SKM-1 treated with dmso at 0.1 percent for 144 hours (cell line): Measurements from ENCODE around the gene IFT43.

ENCODE experiments used
- DNase-seq: peaks from one replicate; lab custom pipeline; 2025; ENCODE audit not compliant: unreplicated experiment; lab: John Stamatoyannopoulos, UW

IFT43 gene

DNA sequence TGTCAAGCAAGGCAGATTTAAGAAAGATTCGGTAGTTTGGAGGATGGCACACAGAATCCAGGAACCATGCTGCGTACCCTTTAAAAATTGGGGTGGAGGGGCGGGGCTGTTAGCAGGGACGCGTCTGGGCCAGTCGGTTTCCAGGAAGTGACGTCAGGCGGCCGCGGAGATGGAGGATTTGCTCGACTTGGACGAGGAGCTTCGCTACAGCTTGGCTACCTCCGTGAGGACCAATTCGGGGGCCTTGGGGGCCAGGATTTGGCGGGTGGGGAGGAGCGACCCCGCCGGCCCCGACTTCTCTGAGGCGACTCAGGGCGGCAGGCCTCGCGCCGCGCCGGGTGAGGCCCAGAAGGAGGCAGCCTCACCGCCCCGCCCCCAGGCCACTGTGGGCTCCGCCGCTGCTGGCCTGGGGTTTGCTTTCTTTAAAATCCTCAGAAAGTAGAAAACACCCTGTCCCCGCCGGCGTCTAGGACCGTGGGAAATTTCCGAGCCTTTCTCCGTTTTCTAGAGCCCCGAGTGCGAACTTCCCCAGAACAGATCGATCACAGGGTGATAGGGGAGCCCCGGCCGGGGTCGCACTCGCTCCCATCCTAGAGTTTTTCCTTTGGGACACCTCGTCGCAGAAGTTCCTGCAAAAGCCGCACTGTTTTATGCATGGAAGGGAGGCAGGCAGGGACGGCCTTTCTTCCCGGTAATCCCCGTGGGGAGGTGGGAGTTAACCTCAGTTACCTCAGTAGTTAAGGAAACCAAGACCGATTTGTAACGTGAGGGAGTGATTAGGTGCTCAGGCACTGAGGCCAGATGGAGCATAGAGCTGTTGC is at the start of gene IFT43:
IFT43 (plus strand) TSS at position 146 of the 821 bp plus-strand sequence; CDS start at position 170, 24 bp downstream.
- peak; percentile 44 for DNase-seq

- no peak for DNase-seq
Observed at GRCh38 chr14:75939200-75939599, 46.4 kb upstream of the IFT43 start.

DNA sequence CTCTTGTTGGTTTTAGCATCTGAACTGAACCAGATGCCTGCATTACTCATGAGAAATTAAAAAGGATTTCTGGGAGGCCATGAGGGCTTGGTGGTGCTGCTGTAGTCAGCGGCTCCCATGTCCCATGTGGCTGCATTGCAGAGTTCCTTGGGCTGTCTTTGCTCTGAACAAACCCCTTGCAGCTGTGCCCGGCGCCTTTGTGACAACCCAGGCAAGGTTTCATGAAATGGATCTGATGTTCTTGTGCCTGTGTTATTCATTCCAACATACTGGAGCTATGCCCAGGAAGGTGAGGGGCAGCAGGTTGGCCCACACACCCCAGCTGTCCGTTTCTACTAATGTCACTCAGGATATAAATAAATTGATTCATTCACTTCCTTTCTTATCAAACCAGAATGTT is 44.5 kb upstream of the IFT43 start:
- DNase-seq, result no peak

GRCh38 chr14:75944607-75945241 is 40.8 kb upstream of the IFT43 start:
- no peak for DNase-seq

DNA sequence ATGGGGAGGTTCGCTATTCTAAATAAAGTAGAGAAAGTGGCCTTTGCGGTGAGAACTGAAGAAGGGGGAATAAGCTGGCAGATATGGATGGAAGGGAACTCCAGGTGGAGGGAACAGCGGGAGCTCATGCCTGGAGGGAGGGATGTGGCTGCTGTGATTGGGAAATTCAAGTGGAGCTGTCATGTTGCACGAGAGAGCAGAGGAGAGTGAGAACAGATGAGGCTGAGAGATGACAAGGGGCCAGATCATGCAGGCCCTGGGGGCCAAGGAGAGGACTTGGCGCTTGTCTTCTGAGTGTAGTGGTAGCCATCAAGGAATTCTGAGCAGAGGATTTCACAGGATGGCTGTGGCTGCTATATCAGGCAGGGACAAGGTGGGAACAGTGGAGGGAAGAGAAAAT is 38.8 kb upstream of the IFT43 start:
- no peak for DNase-seq

DNA sequence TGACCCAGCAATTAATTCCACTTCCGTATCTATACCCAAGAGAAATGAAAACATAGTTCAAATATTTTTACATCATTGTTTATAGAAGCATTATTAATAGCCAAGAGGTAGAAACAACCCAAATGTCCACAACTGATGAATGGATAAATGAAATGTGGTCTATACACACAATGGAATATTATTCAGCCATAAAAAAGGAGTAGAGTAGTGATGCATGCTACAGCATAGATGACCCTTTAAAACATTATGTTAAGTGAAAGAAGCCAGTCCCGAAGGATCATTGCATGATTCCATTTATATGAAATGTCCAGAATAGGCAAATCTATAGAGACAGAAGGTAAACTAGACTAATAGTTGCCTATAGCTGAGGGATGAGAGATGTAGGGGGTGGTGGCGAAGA is 33.1 kb upstream of the IFT43 start:
- no peak for DNase-seq

- no peak for DNase-seq
Observed at GRCh38 chr14:75959031-75959430, 26.5 kb upstream of the IFT43 start.

- DNase-seq, result no peak
Observed at GRCh38 chr14:75960231-75960630, 25.3 kb upstream of the IFT43 start.

DNA sequence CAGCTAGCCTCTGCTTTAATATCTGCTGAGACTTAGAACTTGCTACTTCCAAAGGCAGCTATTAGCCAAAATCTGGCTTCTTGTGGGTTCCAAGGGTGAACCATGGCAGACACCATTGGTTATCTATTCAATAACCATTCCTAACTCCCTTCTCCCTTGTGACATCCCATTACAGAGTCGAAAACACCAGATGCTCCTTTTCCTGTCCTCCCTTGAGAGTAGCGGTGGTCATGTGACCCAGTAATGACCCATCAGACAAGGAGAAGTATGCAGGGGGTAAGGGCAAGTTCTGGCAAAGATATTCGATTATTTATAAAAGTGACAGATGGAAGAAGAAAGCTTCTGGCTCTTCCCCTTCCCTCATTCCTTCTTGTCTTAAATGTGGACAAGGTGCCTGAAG is 23.9 kb upstream of the IFT43 start:
- no peak for DNase-seq

DNA sequence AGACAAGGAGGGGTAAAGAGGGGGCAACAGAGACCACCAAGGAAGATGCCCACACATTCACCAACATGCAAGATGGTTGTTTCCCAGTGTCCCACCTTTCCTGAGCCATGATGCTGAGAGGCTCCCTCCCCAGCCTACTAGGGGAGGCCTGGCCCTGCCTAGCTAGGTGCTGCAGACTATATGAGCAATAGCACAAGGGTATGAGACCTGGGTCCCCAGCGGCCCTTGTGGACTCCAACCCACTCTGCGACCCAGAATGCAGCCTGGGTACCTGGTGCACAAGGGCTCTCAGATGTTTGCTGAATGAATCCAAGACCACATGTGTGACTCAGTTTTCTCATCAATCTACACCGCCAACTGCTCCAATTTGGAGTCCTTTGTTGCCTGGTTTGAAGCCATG is 17.7 kb upstream of the IFT43 start:
- no peak for DNase-seq

GRCh38 chr14:75968456-75968855 is 17.1 kb upstream of the IFT43 start:
- no peak for DNase-seq

DNA sequence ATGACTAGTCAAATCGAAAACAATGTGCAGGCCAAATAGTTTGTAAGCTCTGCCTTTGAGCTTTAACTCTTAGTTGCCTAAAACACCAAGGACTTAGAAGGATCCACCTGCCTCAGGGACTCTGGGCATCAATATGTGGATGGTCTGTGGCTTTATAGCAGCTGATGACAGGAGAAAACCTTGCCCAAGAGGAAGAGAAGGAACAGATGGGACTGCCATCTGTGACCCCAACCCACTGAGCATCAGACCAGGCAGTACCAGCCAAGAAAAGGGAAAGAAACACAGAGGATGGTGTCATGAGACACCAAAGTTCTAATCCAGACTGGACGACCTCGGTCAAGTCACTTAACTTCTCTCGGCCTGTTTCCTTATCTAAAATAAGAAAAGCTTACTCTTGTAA is 16.4 kb upstream of the IFT43 start:
- no peak for DNase-seq

GRCh38 chr14:75969891-75970290 is 15.7 kb upstream of the IFT43 start:
- no peak for DNase-seq

DNA sequence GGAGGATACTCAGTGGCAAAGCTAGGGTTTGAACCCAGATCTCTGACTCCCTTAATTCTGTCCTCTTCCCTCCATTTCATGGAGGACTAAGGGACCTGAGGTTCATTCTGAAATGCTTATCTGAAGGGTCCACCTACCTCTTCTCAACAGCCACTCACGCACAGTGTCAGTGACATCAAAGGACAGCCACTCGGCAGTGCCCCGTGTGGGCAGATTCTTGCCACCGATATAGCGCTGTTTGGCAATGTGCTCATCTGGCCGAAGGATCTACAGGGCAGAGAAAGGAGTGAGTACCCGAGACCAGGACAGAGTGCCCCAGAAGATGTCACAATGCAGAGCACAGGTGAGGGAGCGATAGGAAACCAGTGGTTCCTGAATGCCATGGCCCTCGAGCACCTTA is 14.6 kb upstream of the IFT43 start:
- no peak for DNase-seq

DNA sequence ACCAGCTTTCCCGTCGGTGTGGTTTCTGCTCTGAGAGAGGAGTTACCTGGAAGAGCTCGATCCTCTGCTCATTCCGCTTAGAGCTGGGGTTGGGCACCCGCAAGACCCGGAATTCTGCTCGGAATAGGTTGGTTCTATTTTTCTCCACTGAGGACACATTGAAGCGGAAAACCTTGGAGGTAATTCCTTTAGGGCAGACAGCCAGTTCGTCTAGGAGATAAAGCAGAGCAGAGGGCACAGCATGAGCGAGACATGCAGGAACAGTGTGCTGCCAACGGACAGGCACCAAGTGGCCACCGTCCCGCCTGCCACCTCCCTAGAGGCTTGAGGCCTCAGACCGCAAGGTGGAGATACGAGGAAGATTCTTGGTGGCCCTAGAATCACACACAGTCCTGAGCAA is 14.1 kb upstream of the IFT43 start:
- no peak for DNase-seq

GRCh38 chr14:75972801-75973421 is 12.7 kb upstream of the IFT43 start:
- no peak for DNase-seq

GRCh38 chr14:75976826-75977581 is 8.6 kb upstream of the IFT43 start:
- DNase-seq, result no peak

DNA sequence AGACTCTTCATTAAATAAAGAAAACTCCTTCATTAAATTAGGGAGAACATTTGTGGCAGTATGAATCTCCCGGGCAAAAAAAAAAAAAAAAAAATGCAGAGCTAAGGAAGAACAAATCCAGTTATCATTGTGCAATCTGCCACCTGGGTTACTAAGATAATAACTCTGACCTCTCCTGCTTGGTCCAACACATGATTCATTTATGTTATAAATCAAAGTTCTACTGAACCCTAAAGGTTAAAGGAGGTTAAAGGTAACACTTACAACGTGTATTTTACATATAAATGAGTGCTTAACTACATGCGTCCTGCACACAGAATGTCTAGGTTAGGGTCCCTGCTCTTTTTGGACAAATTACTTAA is 8.0 kb upstream of the IFT43 start:
- no peak for DNase-seq

DNA sequence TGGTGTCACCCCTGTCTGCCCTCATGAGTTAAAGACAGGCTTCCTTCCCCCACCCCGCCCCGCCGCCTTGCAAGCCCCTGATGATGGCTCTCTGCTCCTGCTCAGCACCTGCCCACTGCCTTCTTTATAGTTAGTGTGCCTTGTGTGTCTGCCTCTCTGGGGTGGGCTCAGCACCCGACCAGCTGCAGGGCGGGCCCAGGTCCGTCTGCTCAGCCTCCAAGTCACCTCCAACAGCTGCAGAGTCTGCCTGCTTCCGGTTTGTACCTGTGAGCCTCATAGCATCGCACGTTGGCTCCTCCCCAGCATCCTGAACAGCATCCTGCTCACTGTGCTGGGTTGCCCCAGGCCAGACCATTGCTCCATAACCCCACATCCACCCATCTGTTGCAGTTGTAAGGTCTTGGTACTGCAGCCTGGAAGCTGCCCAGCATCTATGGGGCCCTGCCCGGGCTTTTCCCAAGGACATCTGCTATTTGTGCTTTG is 7.3 kb upstream of the IFT43 start:
- no peak for DNase-seq

GRCh38 chr14:75979071-75979571 is 6.4 kb upstream of the IFT43 start:
- DNase-seq, result no peak
